HepG2 (cell line): Measurements from ENCODE around the gene MCC. TPM values are rescaled to one million over a fixed set of nuclear protein-coding genes. Genes with fewer than 3 reads are reported as not detected.

Experiments used
- KDM1A ChIP-seq: IDR thresholded peaks from 2 replicates; pipeline ENCODE4 v1.6.1; 2016; ENCODE audit warnings: missing compliant biosample characterization
- KLF9 ChIP-seq: IDR thresholded peaks from 2 replicates; pipeline ENCODE4 v1.6.1; 2016; ENCODE audit warnings: low read depth
- LRRFIP1 ChIP-seq: sonication (generic); formaldehyde crosslinking; conservative IDR thresholded peaks from 2 replicates; pipeline ENCODE4 v1.4.0; 2020; ENCODE audit warnings: missing genetic modification reagents
- MED8 ChIP-seq: sonication (generic); formaldehyde crosslinking; IDR thresholded peaks from 2 replicates; pipeline ENCODE4 v1.8.1; 2023; ENCODE audit warnings: mild to moderate bottlenecking, missing genetic modification reagents; ENCODE audit not compliant: insufficient replicate concordance
- MTERF4 ChIP-seq: sonication (generic); formaldehyde crosslinking; IDR thresholded peaks from 2 replicates; pipeline ENCODE4 v1.8.0; 2023; ENCODE audit warnings: mild to moderate bottlenecking, missing genetic modification reagents
- NR2F6 ChIP-seq, 2 experiments: IDR thresholded peaks; 2 replicates each; pipeline ENCODE4 v1.6.1; 2016; ENCODE audit warnings: antibody characterized with exemption in 1 of 2, mild to moderate bottlenecking in 1 of 2
- POLR2G ChIP-seq: fragments of 200-400 bp; formaldehyde crosslinking; IDR thresholded peaks from 2 replicates; pipeline ENCODE4 v1.6.1; 2018; ENCODE audit warnings: mild to moderate bottlenecking, low read depth, low read length, moderate library complexity
- SALL1 ChIP-seq: sonication (generic); formaldehyde crosslinking; IDR thresholded peaks from 2 replicates; pipeline ENCODE4 v1.8.0; 2022; ENCODE audit warnings: mild to moderate bottlenecking, missing genetic modification reagents
- SETDB1 ChIP-seq: sonication (generic); formaldehyde crosslinking; IDR thresholded peaks from 2 replicates; pipeline ENCODE4 v1.5.1; 2020; ENCODE audit warnings: missing genetic modification reagents, mild to moderate bottlenecking, borderline replicate concordance
- SP5 ChIP-seq: IDR thresholded peaks from 2 replicates; pipeline ENCODE4 v1.6.1; 2016; ENCODE audit warnings: low read depth, borderline replicate concordance
- TBL1XR1 ChIP-seq: fragments of 150-350 bp; IDR thresholded peaks from 2 replicates; pipeline ENCODE4 v1.6.1; 2014; ENCODE audit warnings: borderline replicate concordance, low read length; ENCODE audit not compliant: partially characterized antibody
- XRCC5 ChIP-seq: fragments of 200-400 bp; formaldehyde crosslinking; optimal IDR thresholded peaks from 2 replicates; pipeline ENCODE3; 2017; ENCODE audit warnings: mild to moderate bottlenecking, low read length
- ZBTB7B ChIP-seq: sonication (generic); formaldehyde crosslinking; IDR thresholded peaks from 2 replicates; pipeline ENCODE4 v1.4.0; 2020; ENCODE audit warnings: missing genetic modification reagents
- ZFAT ChIP-seq: sonication (generic); formaldehyde crosslinking; conservative IDR thresholded peaks from 2 replicates; pipeline ENCODE4 v1.8.1; 2023; ENCODE audit warnings: missing genetic modification reagents, inconsistent platforms
- ZMYM2 ChIP-seq: sonication (generic); formaldehyde crosslinking; IDR thresholded peaks from 2 replicates; pipeline ENCODE4 v1.8.0; 2022; ENCODE audit warnings: mild to moderate bottlenecking, missing genetic modification reagents
- ZNF143 ChIP-seq: sonication (generic); formaldehyde crosslinking; IDR thresholded peaks from 2 replicates; pipeline ENCODE4 v1.4.0; 2020; ENCODE audit warnings: missing genetic modification reagents
- ZNF282 ChIP-seq: fragments of 450-650 bp; IDR thresholded peaks from 2 replicates; pipeline ENCODE4 v1.6.1; 2018; ENCODE audit not compliant: partially characterized antibody
- ZNF550 ChIP-seq: sonication (generic); formaldehyde crosslinking; IDR thresholded peaks from 2 replicates; pipeline ENCODE4 v1.4.0; 2020; ENCODE audit warnings: mild to moderate bottlenecking, missing genetic modification reagents, borderline replicate concordance
- ZNF598 ChIP-seq: sonication (generic); formaldehyde crosslinking; IDR thresholded peaks from 2 replicates; pipeline ENCODE4 v1.5.1; 2020; ENCODE audit warnings: mild to moderate bottlenecking, missing genetic modification reagents, borderline replicate concordance
- ZNF7 ChIP-seq: IDR thresholded peaks from 2 replicates; pipeline ENCODE4 v1.6.1; 2016; ENCODE audit warnings: missing biosample characterization, missing genetic modification reagents
- ZNF704 ChIP-seq: sonication (generic); formaldehyde crosslinking; IDR thresholded peaks from 2 replicates; pipeline ENCODE4 v1.8.1; 2023; ENCODE audit warnings: mild to moderate bottlenecking, inconsistent platforms, moderate library complexity, missing genetic modification reagents, borderline replicate concordance
- polyA plus RNA-seq, 8 experiments: library from polyadenylated mRNA; depleted of rRNA in 3 of 8; stranded (reverse) in 7 of 8; unstranded in 1 of 8; fragments of >200 nt; fragmentation: Illumina TruSeq in 4 of 8; extraction: Trizol in 4 of 8; gene quantifications; 2 replicates each; pipeline versions ENCODE4 v1.2.1 to v1.2.3, GENCODE V29; 2011 to 2016; ENCODE audit warnings: low read depth in 4 of 8, missing spikeins in 1 of 8, mixed read lengths in 1 of 8; ENCODE audit not compliant: insufficient read depth in 1 of 8
- total RNA-seq, 5 experiments: library from RNA; depleted of rRNA; stranded (reverse); fragments of >200 nt; fragmentation: Illumina TruSeq; extraction: Trizol; gene quantifications; 2 replicates each; pipeline ENCODE4 v1.2.3, GENCODE V29; 2016; ENCODE audit warnings: low read depth in 1 of 5
- TF ChIP-seq, protein P1 (sequence below): sonication (generic); formaldehyde crosslinking; conservative IDR thresholded peaks from 2 replicates; pipeline ENCODE4 v1.8.1; 2023; ENCODE audit warnings: missing genetic modification reagents

The MCC gene
- total and polyA plus RNA-seq, 2 of the 13 experiments (the other 11 are each of a cell fraction or from before 2014, with no cell fraction given) = 0.55 to 2.4 TPM

DNA sequence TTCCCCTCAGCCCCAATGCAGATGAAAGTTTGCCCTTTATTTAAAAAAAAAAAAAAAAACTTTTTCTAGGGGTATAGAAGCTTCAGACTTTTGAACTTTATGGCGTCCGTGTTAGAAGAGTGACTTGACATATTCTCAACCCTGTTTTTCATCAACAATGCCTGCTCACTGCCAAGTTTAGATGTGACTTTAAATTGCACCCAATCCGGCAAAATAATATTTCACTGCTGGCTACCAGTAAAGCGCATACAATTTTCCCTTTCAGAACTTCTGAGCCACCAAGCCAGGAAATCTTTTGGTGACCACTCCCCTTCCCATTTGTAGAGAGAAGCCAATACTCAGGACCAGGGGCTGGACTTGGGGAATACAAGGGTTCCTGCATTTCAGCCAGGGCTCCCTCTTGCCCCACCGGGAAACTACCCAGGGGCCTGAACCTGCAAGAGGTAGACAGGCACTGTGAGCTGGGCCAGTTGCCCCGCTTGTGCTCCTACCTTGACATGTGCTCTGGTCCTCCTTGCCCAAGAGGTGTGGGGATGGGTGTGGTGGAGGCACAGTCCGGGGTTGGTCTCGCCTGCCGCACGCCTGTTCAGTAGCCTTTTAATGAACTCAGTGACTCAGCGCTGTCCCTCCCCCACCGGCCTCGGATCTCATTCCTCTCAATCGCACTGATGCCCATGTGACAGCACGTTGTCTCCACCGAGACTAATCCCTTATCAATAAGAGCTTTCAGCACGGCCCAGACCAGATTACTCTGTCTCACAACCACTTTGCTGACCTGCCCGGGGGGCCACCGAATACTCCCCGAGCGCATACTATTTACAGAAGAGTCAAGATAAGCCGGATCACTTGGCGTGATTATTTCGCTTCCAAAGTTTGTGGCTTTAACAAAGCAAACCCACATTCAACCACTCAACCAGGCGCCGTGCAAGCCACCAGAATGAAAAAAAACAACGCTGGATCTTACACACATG is 285.2 kb downstream of the MCC start (continued):
- no peak for TF ChIP-seq ZNF143
- TF ChIP-seq NR2F6 (IDR thresholded peaks at IDR 0.05) = no peak
- TF ChIP-seq NR2F6 (CRISPR knock-in tag; IDR thresholded peaks at IDR 0.05) = peak; percentile 11; the same call in 1 of the 2 replicates
- TF ChIP-seq, protein P1, sequence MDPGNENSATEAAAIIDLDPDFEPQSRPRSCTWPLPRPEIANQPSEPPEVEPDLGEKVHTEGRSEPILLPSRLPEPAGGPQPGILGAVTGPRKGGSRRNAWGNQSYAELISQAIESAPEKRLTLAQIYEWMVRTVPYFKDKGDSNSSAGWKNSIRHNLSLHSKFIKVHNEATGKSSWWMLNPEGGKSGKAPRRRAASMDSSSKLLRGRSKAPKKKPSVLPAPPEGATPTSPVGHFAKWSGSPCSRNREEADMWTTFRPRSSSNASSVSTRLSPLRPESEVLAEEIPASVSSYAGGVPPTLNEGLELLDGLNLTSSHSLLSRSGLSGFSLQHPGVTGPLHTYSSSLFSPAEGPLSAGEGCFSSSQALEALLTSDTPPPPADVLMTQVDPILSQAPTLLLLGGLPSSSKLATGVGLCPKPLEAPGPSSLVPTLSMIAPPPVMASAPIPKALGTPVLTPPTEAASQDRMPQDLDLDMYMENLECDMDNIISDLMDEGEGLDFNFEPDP = no peak
- TF ChIP-seq ZFAT = no peak
- TF ChIP-seq SETDB1 = no peak
- TF ChIP-seq ZNF550 (CRISPR knock-in tag) = no peak
- no peak for TF ChIP-seq ZNF7
- no peak for TF ChIP-seq POLR2G
- no peak for TF ChIP-seq ZNF598 (CRISPR knock-in tag)
- TF ChIP-seq SP5 (CRISPR knock-in tag) = peak; percentile 31; the same call in 1 of the 2 replicates
- TF ChIP-seq KDM1A (CRISPR knock-in tag) = no peak
- TF ChIP-seq KLF9 (CRISPR knock-in tag) = no peak
- TF ChIP-seq TBL1XR1 = no peak
- TF ChIP-seq XRCC5 = peak; percentile 82
- TF ChIP-seq MTERF4 = no peak
- no peak for TF ChIP-seq ZBTB7B
- no peak for TF ChIP-seq ZNF704 (CRISPR knock-in tag)
- TF ChIP-seq MED8 (CRISPR knock-in tag) = no peak
- peak; percentile 20; the same call in 1 of the 2 replicates for TF ChIP-seq SALL1
- TF ChIP-seq ZMYM2 (CRISPR knock-in tag) = no peak
- TF ChIP-seq LRRFIP1 (CRISPR knock-in tag) = no peak
- TF ChIP-seq ZNF282 = no peak
